GM23338 (cell line): ENCODE data around the gene ATP9A.

Experiments used
- CREB1 ChIP-seq: fragments of 250-450 bp; sonication (Bioruptor Pico); IDR thresholded peaks from 2 replicates; pipeline ENCODE4 v1.5.0; 2020; ENCODE audit warnings: low read depth, mild to moderate bottlenecking, moderate library complexity
- CTCF ChIP-seq, 2 experiments: fragments of 200-600 bp in 1 of 2; sonication (generic) in 1 of 2; conservative IDR thresholded peaks; 2 replicates each; pipeline versions ENCODE4 v1.5.1 to v1.6.1; 2016 to 2017; ENCODE audit warnings: antibody characterized with exemption in 2 of 2, low read depth in 2 of 2, mild to moderate bottlenecking in 2 of 2, moderate library complexity in 1 of 2
- ETS1 ChIP-seq: IDR thresholded peaks from 2 replicates; pipeline ENCODE4 v1.6.1; 2016; ENCODE audit warnings: antibody characterized with exemption
- EZH2 ChIP-seq: fragments of 200-600 bp; sonication (generic); IDR thresholded peaks from one replicate; pipeline ENCODE4 v1.8.0; 2017; ENCODE audit warnings: antibody characterized with exemption, mild to moderate bottlenecking, low read depth; ENCODE audit not compliant: unreplicated experiment
- EZH2phosphoT487 ChIP-seq: fragments of 200-600 bp; sonication (generic); IDR thresholded peaks from one replicate; pipeline ENCODE4 v1.8.1; 2018; ENCODE audit warnings: antibody characterized with exemption; ENCODE audit not compliant: unreplicated experiment
- JUNB ChIP-seq: IDR thresholded peaks from one replicate; pipeline ENCODE4 v1.6.1; 2016; ENCODE audit warnings: antibody characterized with exemption; ENCODE audit not compliant: unreplicated experiment
- POLR2AphosphoS5 ChIP-seq: IDR thresholded peaks from 2 replicates; pipeline ENCODE4 v1.6.1; 2016; ENCODE audit warnings: antibody characterized with exemption, low read depth
- STAT1 ChIP-seq: IDR thresholded peaks from one replicate; pipeline ENCODE4 v1.6.1; 2016; ENCODE audit warnings: antibody characterized with exemption; ENCODE audit not compliant: unreplicated experiment
- ZNF114 ChIP-seq: fragments of 250-450 bp; sonication (Bioruptor Pico); IDR thresholded peaks from 2 replicates; pipeline ENCODE4 v1.5.0; 2020; ENCODE audit warnings: mild to moderate bottlenecking, moderate library complexity
- ZNF331 ChIP-seq: fragments of 250-450 bp; sonication (Bioruptor Pico); IDR thresholded peaks from 2 replicates; pipeline ENCODE4 v1.5.0; 2020; ENCODE audit warnings: low read depth, mild to moderate bottlenecking, moderate library complexity
- TF ChIP-seq, protein P1 (sequence below): IDR thresholded peaks from one replicate; pipeline ENCODE4 v1.6.1; 2018; ENCODE audit warnings: antibody characterized with exemption; ENCODE audit not compliant: unreplicated experiment

DNA sequence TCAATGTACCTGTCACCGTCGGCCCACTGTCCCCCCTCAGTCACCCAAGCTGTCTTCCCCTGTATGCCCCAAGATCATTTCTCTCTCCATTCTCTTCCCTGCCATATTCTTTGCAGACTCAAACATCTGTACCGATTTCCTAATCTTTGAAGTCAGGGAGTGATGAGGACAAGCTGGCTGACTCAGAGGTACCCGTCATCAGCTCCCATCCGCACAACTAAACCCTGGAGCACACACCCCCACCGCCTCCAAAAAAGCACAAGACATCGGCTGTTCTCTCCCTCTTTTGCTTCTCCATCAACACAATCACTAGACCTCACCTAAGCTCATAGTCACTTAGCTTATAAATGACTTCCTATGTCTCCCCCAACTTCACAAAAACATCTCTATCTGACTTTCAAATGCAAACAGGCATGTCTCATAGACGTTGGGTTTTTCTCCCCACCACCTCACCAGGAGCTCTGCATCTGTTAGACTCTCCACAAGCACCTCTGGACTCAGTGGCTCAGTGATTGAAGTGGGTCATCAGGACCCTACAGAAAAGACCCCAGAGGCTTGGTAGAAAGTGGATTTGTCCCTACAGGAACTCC lies 214.2 kb downstream of the ATP9A start:
- TF ChIP-seq CTCF (conservative IDR thresholded peaks at IDR 0.05; ENCODE audit: low read depth in 2 of 2) (no peak), EZH2phosphoT487 (no peak), STAT1 (no peak), CREB1 (CRISPR knock-in tag) (no peak), POLR2AphosphoS5 (no peak), EZH2 (no peak), JUNB (no peak), ETS1 (no peak), ZNF331 (no peak), ZNF114 (CRISPR knock-in tag) (no peak)
- TF ChIP-seq, protein P1, sequence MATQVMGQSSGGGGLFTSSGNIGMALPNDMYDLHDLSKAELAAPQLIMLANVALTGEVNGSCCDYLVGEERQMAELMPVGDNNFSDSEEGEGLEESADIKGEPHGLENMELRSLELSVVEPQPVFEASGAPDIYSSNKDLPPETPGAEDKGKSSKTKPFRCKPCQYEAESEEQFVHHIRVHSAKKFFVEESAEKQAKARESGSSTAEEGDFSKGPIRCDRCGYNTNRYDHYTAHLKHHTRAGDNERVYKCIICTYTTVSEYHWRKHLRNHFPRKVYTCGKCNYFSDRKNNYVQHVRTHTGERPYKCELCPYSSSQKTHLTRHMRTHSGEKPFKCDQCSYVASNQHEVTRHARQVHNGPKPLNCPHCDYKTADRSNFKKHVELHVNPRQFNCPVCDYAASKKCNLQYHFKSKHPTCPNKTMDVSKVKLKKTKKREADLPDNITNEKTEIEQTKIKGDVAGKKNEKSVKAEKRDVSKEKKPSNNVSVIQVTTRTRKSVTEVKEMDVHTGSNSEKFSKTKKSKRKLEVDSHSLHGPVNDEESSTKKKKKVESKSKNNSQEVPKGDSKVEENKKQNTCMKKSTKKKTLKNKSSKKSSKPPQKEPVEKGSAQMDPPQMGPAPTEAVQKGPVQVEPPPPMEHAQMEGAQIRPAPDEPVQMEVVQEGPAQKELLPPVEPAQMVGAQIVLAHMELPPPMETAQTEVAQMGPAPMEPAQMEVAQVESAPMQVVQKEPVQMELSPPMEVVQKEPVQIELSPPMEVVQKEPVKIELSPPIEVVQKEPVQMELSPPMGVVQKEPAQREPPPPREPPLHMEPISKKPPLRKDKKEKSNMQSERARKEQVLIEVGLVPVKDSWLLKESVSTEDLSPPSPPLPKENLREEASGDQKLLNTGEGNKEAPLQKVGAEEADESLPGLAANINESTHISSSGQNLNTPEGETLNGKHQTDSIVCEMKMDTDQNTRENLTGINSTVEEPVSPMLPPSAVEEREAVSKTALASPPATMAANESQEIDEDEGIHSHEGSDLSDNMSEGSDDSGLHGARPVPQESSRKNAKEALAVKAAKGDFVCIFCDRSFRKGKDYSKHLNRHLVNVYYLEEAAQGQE, result no peak
